ENCODE results near the gene CSMD2.

DNA sequence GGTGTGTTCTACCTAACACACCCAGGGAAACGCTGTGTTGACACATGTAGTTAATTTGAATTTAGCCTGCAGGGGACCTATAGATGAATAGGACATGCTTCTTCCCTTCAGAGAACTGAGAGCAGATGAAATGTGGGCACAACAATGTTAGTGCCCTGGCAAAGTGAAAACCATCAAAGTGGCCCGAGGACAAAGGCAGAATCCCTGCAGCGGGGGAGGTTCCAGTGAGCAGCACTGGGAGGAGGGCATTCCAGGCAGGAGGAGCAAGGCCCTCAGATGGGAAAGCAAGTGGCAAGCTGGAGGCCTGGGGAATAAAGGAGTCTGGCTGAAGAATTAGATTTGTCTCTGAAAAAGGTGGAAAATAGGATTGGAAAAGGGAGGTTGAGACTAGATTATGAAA is 48.9 kb upstream of the CSMD2 start:
- TF ChIP-seq EP300 (IDR thresholded peaks at IDR 0.05) (no peak), POLR2AphosphoS5 (IDR thresholded peaks at IDR 0.05) (no peak), POLR2A (IDR thresholded peaks at IDR 0.05) (no peak)
- TF ChIP-seq, protein P1, sequence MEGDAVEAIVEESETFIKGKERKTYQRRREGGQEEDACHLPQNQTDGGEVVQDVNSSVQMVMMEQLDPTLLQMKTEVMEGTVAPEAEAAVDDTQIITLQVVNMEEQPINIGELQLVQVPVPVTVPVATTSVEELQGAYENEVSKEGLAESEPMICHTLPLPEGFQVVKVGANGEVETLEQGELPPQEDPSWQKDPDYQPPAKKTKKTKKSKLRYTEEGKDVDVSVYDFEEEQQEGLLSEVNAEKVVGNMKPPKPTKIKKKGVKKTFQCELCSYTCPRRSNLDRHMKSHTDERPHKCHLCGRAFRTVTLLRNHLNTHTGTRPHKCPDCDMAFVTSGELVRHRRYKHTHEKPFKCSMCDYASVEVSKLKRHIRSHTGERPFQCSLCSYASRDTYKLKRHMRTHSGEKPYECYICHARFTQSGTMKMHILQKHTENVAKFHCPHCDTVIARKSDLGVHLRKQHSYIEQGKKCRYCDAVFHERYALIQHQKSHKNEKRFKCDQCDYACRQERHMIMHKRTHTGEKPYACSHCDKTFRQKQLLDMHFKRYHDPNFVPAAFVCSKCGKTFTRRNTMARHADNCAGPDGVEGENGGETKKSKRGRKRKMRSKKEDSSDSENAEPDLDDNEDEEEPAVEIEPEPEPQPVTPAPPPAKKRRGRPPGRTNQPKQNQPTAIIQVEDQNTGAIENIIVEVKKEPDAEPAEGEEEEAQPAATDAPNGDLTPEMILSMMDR (IDR thresholded peaks at IDR 0.05) = no peak

Data from upper lobe of left lung (tissue), 4 donors.